HG02798 (cell line): Measurements from ENCODE around the gene LPAR2.
A peak's percentile ranks its signal among the peaks of the same experiment; 100 is the strongest.
"Not testable (repeated sequence)": the region's sequence is repeated elsewhere in the genome, so short reads cannot be mapped to it uniquely, and the experiment has no call there.

Source experiments
- ATAC-seq: cut with Tn5 transposase; IDR thresholded peaks from one replicate; pipeline ENCODE4 v1.9.1; 2021; ENCODE audit warnings: mild to moderate bottlenecking; ENCODE audit not compliant: unreplicated experiment, poor library complexity

Gene LPAR2

DNA sequence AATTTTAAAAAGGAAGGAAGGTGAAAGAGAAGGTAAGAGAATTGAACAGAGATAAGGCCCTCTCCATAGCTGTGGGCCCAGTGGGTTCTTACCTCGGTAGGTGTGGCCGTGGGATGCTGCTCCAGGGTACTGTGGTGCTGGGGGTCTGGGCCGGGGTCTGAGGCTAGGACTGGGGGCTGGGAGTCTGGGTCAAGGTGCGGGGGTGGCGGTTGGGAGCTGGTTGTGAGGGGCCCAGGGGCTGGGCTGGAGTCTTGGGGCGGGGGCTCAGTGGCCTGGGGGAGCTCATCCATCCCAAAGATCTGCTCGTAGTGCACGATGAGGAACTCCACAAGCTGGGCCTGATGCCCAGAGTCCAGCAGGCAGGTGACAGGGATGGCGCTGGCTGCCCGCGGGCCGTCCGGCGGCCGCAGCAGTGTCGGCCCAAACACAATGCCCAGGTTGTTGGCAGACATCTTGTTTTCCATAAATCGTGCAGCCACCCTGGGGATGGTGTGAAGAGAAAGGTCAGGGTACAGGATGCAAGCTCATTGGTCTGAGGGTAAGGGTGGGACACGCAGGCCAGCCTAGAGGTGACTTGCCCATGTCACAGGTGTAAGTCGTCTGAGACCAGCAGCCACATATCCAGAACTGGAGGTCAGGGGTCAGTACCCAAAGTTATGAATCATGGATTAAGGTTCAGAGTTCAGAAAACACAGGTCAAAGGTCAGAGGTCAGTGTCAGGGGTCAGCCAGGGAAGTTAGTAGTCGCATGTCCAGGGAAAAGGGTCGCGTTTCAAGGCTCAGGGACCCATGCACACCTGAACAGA is 5.9 kb upstream of the LPAR2 start:
- ATAC-seq, result no peak

GRCh38 chr19:19632661-19633060 is 4.6 kb upstream of the LPAR2 start:
- no peak for ATAC-seq

GRCh38 chr19:19631346-19631745 is 3.3 kb upstream of the LPAR2 start:
- no peak for ATAC-seq

DNA sequence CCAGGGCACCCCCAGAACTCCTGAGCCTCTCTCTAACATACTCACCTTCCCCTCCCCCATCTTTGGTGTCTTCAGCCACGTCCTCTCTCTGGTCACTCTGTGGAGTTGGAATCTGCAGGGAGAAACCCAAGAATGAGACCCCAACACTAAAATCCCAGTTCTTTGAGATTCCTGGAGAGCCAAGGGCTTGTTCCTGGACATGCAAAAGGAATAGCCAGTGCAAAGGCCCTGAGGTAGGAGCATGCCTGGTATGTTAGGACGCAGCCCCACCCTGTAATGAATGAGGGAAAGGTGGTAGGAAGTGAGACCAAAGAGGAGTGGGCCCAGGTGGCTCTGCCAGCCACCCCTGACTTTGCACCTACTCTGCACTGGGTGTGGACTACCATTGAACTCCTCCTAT is 2.4 kb upstream of the LPAR2 start:
- no peak for ATAC-seq

DNA sequence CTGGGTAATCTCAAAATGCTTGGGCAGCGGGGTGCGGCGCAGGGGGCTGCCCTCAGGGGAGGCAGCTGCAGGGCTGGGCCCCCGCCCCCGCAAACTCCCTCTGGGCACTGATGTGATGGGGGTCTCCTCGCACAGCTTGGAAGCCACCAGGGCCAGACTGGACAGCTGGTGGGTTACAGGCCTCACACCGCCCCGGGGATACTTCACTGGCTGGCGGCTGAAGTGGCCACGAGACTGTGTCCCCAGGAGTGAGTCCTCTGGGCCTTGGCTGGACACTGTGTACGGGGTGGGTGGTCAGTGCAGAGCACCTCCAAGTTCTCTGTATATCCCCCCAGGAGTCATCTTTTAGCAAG is 2.0 kb upstream of the LPAR2 start:
- ATAC-seq, result no peak

DNA sequence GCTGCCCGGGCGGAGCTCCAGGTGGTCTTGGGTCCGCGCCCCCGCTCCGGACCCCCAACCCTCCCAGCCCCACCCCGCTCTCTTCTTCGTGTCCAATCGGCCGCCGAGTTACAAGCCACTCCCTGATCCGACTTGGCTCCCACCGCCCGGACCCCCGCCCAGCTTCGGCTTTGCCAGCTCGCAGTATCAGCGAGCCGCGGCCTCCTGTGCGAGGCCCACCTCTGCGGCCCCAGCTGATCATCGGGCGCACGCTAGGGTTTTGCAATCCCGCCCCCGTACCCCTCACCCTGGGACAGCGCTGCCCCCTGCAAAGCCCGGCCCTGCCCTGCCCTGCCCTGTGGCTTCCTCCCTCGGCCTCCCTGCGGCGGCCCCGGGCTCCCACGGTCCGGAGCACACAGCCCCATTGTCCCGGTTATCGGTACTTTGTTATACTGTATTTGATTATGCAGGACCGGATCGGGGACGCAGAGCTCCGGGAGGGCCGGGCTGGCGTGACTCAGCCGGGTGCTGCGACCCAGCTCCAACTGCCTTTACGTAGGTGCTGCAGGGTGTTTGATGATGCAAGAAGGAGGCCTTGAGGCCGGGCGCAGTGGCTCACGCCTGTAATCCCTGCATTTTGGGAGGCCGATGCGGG is 598 bp upstream of the LPAR2 start:
- ATAC-seq, result peak; percentile 14

DNA sequence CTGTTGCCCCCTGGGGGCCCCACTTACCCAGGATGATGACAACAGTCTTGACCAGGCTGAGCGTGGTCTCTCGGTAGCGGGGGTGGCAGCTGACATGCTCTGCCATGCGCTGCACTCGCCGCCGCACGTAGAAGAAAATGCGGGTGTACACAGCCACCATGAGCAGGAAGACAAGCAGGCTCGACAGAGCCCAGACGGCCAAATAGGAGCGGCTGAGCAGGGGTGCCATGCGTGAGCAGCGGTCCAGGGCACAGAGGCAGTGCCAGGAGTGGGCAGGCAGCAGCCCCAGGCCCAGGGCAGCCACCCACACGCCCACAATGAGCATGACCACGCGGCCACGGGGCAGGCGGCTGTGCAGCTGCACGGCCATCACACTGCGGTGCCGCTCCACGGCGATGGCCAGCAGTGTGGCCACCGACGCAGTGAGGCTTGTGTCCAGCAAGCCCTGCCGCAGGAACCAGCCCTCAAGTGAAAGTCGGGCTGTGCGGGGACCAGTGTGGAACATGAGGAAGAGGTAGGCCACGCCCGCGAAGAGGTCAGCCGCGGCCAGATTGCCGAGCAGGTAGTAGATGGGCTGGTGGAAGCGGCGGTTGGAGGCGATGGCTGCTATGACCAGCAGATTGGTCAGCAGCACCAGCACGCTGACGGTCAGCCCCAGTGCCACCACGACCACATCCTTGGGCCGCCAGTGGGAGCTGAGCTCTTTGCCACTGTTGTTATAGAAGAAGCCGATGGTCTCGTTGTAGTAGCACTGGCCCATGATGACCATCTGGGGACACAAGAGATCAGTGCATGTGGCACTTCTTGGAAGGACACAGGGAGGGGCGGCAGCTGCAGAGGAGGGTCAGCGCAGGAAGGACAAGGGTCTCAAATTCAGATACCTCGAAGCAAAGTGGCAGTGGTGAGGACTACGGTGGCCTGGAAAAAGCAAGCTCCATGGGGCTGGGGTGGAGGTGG is 1.2 kb downstream of the LPAR2 start:
- ATAC-seq, result no peak

DNA sequence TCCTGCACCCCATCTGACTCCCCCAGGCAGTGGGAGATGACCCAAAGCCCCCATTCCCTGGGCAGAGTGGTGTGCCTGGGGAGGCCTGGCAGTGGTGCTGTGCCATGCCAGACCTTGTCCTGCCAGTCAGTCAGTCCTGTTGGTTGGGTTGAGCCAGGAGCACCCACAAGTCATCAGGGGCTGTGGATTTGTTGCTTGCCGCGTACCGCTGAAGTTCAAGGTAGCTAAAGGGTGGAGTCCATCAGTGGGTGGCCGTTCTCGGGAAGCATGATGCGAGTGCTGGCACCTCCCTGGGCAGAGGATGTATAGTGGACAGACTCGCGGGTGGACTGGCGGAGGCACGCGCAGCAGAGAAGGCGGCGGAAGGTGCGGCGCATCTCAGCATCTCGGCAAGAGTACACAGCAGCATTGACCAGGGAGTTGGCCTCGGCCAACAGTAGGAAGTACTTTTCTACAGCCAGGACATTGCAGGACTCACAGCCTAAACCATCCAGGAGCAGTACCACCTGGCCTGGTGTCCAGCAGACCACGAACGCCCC is 3.9 kb downstream of the LPAR2 start:
- no peak for ATAC-seq

DNA sequence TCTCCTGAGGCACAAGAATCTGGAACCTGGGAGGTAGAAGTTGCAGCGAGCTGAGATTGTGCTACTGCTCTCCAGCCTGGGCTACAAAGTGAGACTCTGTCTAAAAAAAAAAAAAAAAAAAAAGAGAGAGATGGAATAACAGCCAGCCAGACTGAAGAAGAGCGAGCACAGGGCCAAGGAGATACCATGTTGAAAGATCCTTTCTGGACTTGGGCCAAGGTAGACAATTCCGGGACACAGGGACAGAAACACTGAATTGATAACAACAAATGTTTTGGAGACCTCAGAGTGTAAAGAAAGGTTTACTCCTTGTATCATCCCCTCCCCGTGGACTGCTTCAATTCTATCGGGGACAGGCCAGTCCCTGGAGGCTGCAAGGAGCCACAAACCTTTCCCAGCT is 4.6 kb downstream of the LPAR2 start:
- ATAC-seq, result no peak

DNA sequence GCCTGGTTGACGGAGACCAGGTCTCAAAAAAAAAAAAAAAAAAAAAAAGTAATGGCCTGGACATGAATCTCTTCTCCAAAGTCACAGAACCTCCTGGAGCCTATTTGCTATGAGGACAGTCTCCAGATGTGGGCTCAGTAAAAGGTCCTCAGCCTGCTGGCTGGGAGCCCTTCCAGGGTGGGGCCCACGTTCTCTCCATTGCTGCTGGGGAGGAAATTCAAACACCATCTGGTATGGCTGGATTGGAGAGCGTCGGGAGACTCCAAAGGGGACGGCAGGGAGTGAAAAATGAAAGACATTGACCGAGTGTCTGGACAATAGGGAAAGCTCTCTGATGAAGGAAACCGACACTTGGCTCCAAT is 8.2 kb downstream of the LPAR2 start:
- ATAC-seq, result no peak

GRCh38 chr19:19619181-19619848 is 8.7 kb downstream of the LPAR2 start:
- no peak for ATAC-seq

GRCh38 chr19:19618219-19619051 is 9.6 kb downstream of the LPAR2 start, which contains the start of gene PBX4:
Gene PBX4 (minus strand): TSS chr19:19618687. CDS start chr19:19618629, 58 bp downstream.
- ATAC-seq, result peak; percentile 96

- no peak for ATAC-seq
Measured at GRCh38 chr19:19615086-19615485, 12.9 kb downstream of the LPAR2 start.

DNA sequence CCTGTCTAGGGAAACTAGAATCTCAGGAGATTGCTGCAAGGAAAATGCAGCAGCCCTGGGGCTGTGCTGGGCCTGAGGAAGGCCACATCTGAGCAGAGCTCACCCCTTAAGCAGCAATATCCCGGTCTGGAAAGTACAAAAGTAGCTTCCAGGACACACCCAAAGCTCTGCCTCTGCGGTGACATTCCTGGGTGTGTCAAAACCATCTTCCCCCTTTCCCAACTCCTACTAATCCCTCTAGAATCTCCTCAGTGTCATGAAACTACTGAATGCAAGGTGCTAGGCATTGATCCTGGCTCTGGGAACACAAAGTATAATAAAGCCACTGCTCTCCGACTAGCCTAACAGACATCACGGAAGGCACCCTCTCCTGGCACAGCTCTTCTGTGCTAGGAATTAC is 14.5 kb downstream of the LPAR2 start:
- ATAC-seq, result no peak

GRCh38 chr19:19610376-19611202 is 17.4 kb downstream of the LPAR2 start:
- no peak for ATAC-seq

DNA sequence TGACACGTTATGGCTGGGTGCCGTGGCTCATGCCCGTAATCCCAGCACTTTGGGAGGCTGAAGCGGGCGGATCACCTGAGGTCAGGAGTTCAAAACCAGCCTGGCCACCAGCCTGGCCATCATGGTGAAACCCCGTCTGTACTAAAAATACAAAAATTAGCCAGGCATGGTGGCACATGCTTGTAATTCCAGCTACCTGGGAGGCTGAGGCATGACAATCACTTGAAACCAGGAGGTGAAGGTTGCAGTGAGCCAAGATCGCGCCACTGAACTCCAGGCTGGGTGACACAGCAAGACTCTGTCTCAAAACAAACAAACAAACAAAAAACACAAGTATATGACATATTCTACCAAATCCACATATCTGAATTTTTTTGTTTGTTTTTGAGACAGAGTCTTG is 21.3 kb downstream of the LPAR2 start:
- ATAC-seq, result not testable (repeated sequence)

- ATAC-seq, result no peak
Measured at GRCh38 chr19:19606021-19606420, 22.0 kb downstream of the LPAR2 start.

DNA sequence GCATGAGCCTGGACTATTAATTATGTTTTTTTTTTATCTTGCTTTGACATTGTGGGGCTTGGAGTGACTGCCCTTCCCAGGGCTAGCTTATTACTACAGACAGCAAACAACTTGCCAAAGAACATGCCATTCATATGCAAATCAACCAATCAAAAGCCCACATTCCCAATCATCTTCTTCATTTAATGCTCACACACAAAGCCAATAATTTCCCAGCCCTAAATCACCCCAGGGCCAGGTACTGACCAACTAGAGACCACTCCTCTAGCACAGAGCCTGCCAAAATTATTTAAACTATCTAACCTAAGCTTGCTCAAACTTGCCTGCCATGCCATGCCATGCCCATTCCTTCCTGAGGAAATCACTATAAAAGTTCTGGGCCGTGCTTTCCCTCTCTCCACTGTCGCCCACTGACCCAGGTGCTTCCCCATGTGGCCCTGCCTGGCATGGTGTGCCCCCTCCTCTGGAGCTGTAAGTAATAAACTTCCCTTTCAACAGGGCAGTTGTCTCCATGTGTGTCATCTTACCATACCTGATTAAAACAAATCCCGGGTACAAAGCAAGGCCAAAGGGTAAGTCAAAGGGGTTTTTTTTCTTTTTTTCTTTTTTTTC is 25.2 kb downstream of the LPAR2 start:
- no peak for ATAC-seq
